HEK293 (cell line): ENCODE results near the gene ASTN2.

Experiments used
- CTCF ChIA-PET: fragments of 350-600 bp; formaldehyde crosslinking; extraction: SDS; loops from one replicate; lab custom pipeline; 2021; ENCODE audit warnings: antibody characterized with exemption; lab: Yijun Ruan, JAX
- POLR2A ChIA-PET: fragments of 300-600 bp; formaldehyde crosslinking; extraction: SDS; loops from one replicate; lab custom pipeline; 2020; ENCODE audit warnings: antibody characterized with exemption, inconsistent platforms; lab: Yijun Ruan, JAX
- H3K27ac ChIP-seq: fragments of 200-500 bp; sonication (Bioruptor generic); 2 replicates; pipeline ENCODE4 v1.5.1; 2014; ENCODE audit warnings: low read depth, low read length, control low read depth, inconsistent platforms; ENCODE audit errors: extremely low read depth
- H3K36me3 ChIP-seq, 2 experiments: fragments of 200-500 bp in 1 of 2; sonication (Bioruptor generic) in 1 of 2; 1 replicate in 1 of 2; 2 replicates in 1 of 2; pipeline ENCODE4 v1.5.1; 2014 to 2017; ENCODE audit warnings: inconsistent platforms in 2 of 2, low read length in 2 of 2; ENCODE audit not compliant: control insufficient read depth in 2 of 2, insufficient read depth in 1 of 2
- H3K4me1 ChIP-seq: fragments of 200-500 bp; sonication (Bioruptor generic); 2 replicates; pipeline ENCODE4 v1.5.1; 2014; ENCODE audit warnings: mild to moderate bottlenecking, low read length, inconsistent platforms; ENCODE audit not compliant: control insufficient read depth, insufficient read depth
- H3K4me3 ChIP-seq: 2 replicates; pipeline ENCODE4 v1.5.1; 2011; ENCODE audit warnings: low read depth, mild to moderate bottlenecking, control low read depth, low read length, moderate library complexity
- H3K9me3 ChIP-seq: fragments of 200-500 bp; sonication (Bioruptor generic); 2 replicates; pipeline ENCODE4 v1.5.1; 2014; ENCODE audit warnings: low read depth, low read length, inconsistent platforms; ENCODE audit not compliant: control insufficient read depth, insufficient read depth
- BCL11B ChIP-seq: fragments of 450-650 bp; formaldehyde crosslinking; IDR thresholded peaks from 2 replicates; pipeline ENCODE4 v1.5.1; 2016; ENCODE audit warnings: low read depth, missing biosample characterization, missing genetic modification characterization
- FEZF1 ChIP-seq: fragments of 450-650 bp; formaldehyde crosslinking; IDR thresholded peaks from 2 replicates; pipeline ENCODE4 v1.5.1; 2016; ENCODE audit warnings: missing biosample characterization, missing genetic modification characterization
- GLI4 ChIP-seq: fragments of 450-650 bp; formaldehyde crosslinking; IDR thresholded peaks from 2 replicates; pipeline ENCODE4 v1.5.1; 2016; ENCODE audit warnings: missing biosample characterization, missing genetic modification characterization
- REPIN1 ChIP-seq: fragments of 450-650 bp; formaldehyde crosslinking; IDR thresholded peaks from 2 replicates; pipeline ENCODE4 v1.5.1; 2017; ENCODE audit warnings: missing biosample characterization, missing genetic modification characterization, low read depth
- SP2 ChIP-seq: fragments of 450-650 bp; formaldehyde crosslinking; IDR thresholded peaks from 2 replicates; pipeline ENCODE4 v1.5.1; 2016; ENCODE audit warnings: missing biosample characterization, missing genetic modification characterization
- TCF7L2 ChIP-seq: IDR thresholded peaks from 2 replicates; pipeline ENCODE4 v1.6.1; 2011; ENCODE audit warnings: low read depth, mild to moderate bottlenecking, inconsistent platforms, low read length, moderate library complexity, borderline replicate concordance
- WT1 ChIP-seq: fragments of 450-650 bp; formaldehyde crosslinking; IDR thresholded peaks from 2 replicates; pipeline ENCODE4 v1.5.1; 2016; ENCODE audit warnings: missing biosample characterization, missing genetic modification characterization
- ZFHX2 ChIP-seq: fragments of 450-650 bp; formaldehyde crosslinking; conservative IDR thresholded peaks from 2 replicates; pipeline ENCODE4 v1.5.1; 2016; ENCODE audit warnings: missing biosample characterization, missing genetic modification characterization
- ZFP3 ChIP-seq: fragments of 450-650 bp; formaldehyde crosslinking; IDR thresholded peaks from 2 replicates; pipeline ENCODE4 v1.5.1; 2016; ENCODE audit warnings: low read depth, missing biosample characterization, missing genetic modification characterization
- ZFP37 ChIP-seq: fragments of 450-650 bp; formaldehyde crosslinking; IDR thresholded peaks from 2 replicates; pipeline ENCODE4 v1.5.1; 2016; ENCODE audit warnings: missing biosample characterization, missing genetic modification characterization
- ZNF114 ChIP-seq: fragments of 450-650 bp; formaldehyde crosslinking; IDR thresholded peaks from 2 replicates; pipeline ENCODE4 v1.5.0; 2017; ENCODE audit warnings: missing biosample characterization, missing genetic modification characterization
- ZNF132 ChIP-seq: fragments of 450-650 bp; formaldehyde crosslinking; IDR thresholded peaks from 2 replicates; pipeline ENCODE4 v1.5.1; 2017; ENCODE audit warnings: missing biosample characterization, missing genetic modification characterization, borderline replicate concordance
- ZNF2 ChIP-seq: fragments of 450-650 bp; formaldehyde crosslinking; IDR thresholded peaks from 2 replicates; pipeline ENCODE4 v1.5.1; 2016; ENCODE audit warnings: missing biosample characterization, missing genetic modification characterization
- ZNF404 ChIP-seq: fragments of 450-650 bp; formaldehyde crosslinking; IDR thresholded peaks from 2 replicates; pipeline ENCODE4 v1.5.1; 2017; ENCODE audit warnings: missing biosample characterization, missing genetic modification characterization
- ZNF501 ChIP-seq: fragments of 450-650 bp; formaldehyde crosslinking; IDR thresholded peaks from 2 replicates; pipeline ENCODE4 v1.5.1; 2016; ENCODE audit warnings: missing biosample characterization, missing genetic modification characterization
- ZNF548 ChIP-seq: fragments of 450-650 bp; formaldehyde crosslinking; IDR thresholded peaks from 2 replicates; pipeline ENCODE4 v1.5.1; 2016; ENCODE audit warnings: missing biosample characterization, missing genetic modification characterization
- ZNF549 ChIP-seq: fragments of 450-650 bp; IDR thresholded peaks from 2 replicates; pipeline ENCODE4 v1.5.1; 2018; ENCODE audit warnings: missing biosample characterization, missing genetic modification characterization, mild to moderate bottlenecking, inconsistent platforms, moderate library complexity
- ZNF571 ChIP-seq: fragments of 450-650 bp; formaldehyde crosslinking; IDR thresholded peaks from 2 replicates; pipeline ENCODE4 v1.5.0; 2017; ENCODE audit warnings: missing biosample characterization, missing genetic modification characterization
- ZNF768 ChIP-seq: fragments of 450-650 bp; formaldehyde crosslinking; IDR thresholded peaks from 2 replicates; pipeline ENCODE4 v1.5.1; 2018; ENCODE audit warnings: missing biosample characterization, mild to moderate bottlenecking, missing genetic modification characterization
- ZSCAN23 ChIP-seq: fragments of 450-650 bp; formaldehyde crosslinking; IDR thresholded peaks from 2 replicates; pipeline ENCODE4 v1.5.1; 2016; ENCODE audit warnings: missing biosample characterization, missing genetic modification characterization
- TF ChIP-seq, protein P1 (sequence below): fragments of 450-650 bp; formaldehyde crosslinking; IDR thresholded peaks from 2 replicates; pipeline ENCODE4 v1.5.1; 2017; ENCODE audit warnings: missing biosample characterization, missing genetic modification characterization
- TF ChIP-seq, protein P2 (sequence below): fragments of 450-650 bp; formaldehyde crosslinking; IDR thresholded peaks from 2 replicates; pipeline ENCODE4 v1.5.1; 2017; ENCODE audit warnings: missing biosample characterization, missing genetic modification characterization
- TF ChIP-seq, protein P3 (sequence below): fragments of 450-650 bp; formaldehyde crosslinking; IDR thresholded peaks from 2 replicates; pipeline ENCODE4 v1.5.1; 2016; ENCODE audit warnings: missing biosample characterization, missing genetic modification characterization
- TF ChIP-seq, protein P4 (sequence below): fragments of 450-650 bp; formaldehyde crosslinking; IDR thresholded peaks from 2 replicates; pipeline ENCODE4 v1.5.1; 2017; ENCODE audit warnings: missing biosample characterization, missing genetic modification characterization
- TF ChIP-seq, protein P5 (sequence below): fragments of 450-650 bp; IDR thresholded peaks from 2 replicates; pipeline ENCODE4 v1.5.1; 2018; ENCODE audit warnings: missing biosample characterization, missing genetic modification characterization
- TF ChIP-seq, protein P6 (sequence below): fragments of 450-650 bp; IDR thresholded peaks from 2 replicates; pipeline ENCODE4 v1.5.1; 2018; ENCODE audit warnings: missing biosample characterization, mild to moderate bottlenecking, missing genetic modification characterization

ASTN2 gene

DNA sequence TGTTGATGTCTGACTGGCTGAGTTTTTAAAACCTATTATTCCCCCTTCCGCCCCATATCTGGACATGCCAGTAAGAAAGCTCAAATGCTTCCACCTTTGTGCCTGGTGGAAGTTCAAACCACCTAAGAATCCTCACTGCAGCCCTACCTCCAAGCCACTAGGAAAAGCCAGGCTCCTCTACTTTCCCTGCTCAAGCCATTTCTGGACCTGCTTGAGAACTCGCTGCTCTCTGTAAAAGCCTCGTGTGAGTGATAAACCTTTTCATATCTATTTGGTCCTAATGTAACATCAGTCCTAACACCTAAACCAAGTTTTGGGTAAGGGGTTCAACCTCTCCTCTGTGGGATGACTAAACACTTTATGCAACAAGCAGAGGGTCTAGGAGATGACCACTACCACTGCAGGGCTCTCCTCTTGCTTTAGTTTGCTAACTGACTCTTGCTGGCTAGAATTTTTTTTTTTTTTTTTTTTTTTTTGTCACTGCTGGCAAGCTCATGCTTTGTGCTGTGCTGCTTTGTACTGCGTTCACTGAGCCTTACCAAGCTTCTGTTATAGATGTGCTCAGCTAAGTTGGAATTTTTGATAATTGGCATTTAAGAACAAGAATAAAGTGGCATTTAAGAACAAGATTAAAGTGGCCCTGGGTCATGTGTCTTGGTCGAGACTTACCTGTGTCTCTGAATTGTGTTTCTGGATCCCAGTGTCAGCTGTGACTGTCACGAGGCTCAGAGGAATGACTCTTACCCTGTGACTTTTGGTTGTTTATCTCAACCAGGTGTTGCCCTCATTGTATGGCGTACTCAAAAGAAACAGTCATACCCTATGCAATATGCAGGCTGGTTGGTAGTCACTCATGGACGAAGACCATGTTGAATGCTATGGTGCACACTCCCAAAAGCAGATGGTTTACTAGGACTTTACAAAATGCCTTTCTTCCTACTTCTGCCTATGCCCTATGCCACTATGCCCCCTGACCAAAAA is 708.3 kb downstream of the ASTN2 start:
- Histone ChIP-seq H3K4me1 (no peaks in the 10 kb centered on the region), H3K36me3 (no peaks in the 10 kb centered on the region)
- POLR2A ChIA-PET = no interaction called here
- TF ChIP-seq ZNF548 (tag by site-specific recombination) (no peak), ZNF549 (no peak), ZFP37 (tag by site-specific recombination) (no peak), ZNF404 (tag by site-specific recombination) (no peak), ZNF132 (no peak), WT1 (tag by site-specific recombination) (no peak), GLI4 (no peak), REPIN1 (tag by site-specific recombination) (no peak), ZFHX2 (tag by site-specific recombination) (no peak), ZNF768 (tag by site-specific recombination) (no peak)
- TF ChIP-seq, protein P1, sequence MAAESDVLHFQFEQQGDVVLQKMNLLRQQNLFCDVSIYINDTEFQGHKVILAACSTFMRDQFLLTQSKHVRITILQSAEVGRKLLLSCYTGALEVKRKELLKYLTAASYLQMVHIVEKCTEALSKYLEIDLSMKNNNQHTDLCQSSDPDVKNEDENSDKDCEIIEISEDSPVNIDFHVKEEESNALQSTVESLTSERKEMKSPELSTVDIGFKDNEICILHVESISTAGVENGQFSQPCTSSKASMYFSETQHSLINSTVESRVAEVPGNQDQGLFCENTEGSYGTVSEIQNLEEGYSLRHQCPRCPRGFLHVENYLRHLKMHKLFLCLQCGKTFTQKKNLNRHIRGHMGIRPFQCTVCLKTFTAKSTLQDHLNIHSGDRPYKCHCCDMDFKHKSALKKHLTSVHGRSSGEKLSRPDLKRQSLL (tag by site-specific recombination) = no peak
- TF ChIP-seq, all 188 proteins: peak for 0
- CTCF ChIA-PET = interaction anchor here (0.6 kb wide), 1 partner anchor 93 kb away, joined by 3 read pairs; no protein-coding TSS in a partner anchor
- no peak overlapping the region for H3K27ac ChIP-seq
- no peaks in the 10 kb centered on the region for H3K9me3 ChIP-seq
- no peak overlapping the region for H3K4me3 ChIP-seq

DNA sequence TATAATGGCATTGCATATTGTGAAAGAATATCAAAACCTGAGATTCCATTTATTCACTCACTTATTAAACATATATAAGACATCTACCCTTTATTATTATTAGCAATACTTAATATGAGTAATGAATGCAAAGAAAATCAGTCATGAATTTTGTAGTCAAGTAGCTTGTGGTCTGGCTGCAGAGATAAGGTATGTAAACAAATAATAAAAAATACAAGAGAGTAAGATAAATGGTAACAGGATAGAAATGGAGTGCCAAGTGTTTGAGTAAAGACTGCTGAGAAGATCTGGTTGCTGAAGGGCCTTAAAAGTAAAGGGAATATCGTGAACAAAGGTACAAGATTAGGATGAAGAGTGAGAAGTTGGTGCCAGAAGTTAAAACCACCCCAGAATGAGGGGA is 709.3 kb downstream of the ASTN2 start:
- ChIA-PET POLR2A (no interaction called here), CTCF (no interaction called here)
- H3K4me3 ChIP-seq = no peak overlapping the region
- H3K9me3 ChIP-seq = no peaks in the 10 kb centered on the region
- H3K4me1 ChIP-seq = no peaks in the 10 kb centered on the region
- H3K27ac ChIP-seq = no peak overlapping the region
- TF ChIP-seq TCF7L2 (no peak), ZNF2 (tag by site-specific recombination) (no peak), ZSCAN23 (no peak), ZFP3 (tag by site-specific recombination) (no peak), FEZF1 (tag by site-specific recombination) (no peak), ZNF571 (tag by site-specific recombination) (no peak), ZNF114 (no peak), ZNF549 (no peak), ZNF501 (tag by site-specific recombination) (no peak), BCL11B (no peak), SP2 (tag by site-specific recombination) (no peak)
- TF ChIP-seq, protein P2, sequence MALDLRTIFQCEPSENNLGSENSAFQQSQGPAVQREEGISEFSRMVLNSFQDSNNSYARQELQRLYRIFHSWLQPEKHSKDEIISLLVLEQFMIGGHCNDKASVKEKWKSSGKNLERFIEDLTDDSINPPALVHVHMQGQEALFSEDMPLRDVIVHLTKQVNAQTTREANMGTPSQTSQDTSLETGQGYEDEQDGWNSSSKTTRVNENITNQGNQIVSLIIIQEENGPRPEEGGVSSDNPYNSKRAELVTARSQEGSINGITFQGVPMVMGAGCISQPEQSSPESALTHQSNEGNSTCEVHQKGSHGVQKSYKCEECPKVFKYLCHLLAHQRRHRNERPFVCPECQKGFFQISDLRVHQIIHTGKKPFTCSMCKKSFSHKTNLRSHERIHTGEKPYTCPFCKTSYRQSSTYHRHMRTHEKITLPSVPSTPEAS (tag by site-specific recombination) = no peak
- TF ChIP-seq, protein P3, sequence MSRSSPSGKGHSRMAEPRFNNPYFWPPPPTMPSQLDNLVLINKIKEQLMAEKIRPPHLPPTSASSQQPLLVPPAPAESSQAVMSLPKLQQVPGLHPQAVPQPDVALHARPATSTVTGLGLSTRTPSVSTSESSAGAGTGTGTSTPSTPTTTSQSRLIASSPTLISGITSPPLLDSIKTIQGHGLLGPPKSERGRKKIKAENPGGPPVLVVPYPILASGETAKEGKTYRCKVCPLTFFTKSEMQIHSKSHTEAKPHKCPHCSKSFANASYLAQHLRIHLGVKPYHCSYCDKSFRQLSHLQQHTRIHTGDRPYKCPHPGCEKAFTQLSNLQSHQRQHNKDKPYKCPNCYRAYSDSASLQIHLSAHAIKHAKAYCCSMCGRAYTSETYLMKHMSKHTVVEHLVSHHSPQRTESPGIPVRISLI (tag by site-specific recombination) = no peak
- TF ChIP-seq, protein P4, sequence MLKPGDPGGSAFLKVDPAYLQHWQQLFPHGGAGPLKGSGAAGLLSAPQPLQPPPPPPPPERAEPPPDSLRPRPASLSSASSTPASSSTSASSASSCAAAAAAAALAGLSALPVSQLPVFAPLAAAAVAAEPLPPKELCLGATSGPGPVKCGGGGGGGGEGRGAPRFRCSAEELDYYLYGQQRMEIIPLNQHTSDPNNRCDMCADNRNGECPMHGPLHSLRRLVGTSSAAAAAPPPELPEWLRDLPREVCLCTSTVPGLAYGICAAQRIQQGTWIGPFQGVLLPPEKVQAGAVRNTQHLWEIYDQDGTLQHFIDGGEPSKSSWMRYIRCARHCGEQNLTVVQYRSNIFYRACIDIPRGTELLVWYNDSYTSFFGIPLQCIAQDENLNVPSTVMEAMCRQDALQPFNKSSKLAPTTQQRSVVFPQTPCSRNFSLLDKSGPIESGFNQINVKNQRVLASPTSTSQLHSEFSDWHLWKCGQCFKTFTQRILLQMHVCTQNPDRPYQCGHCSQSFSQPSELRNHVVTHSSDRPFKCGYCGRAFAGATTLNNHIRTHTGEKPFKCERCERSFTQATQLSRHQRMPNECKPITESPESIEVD (tag by site-specific recombination) = no peak
- TF ChIP-seq, protein P5, sequence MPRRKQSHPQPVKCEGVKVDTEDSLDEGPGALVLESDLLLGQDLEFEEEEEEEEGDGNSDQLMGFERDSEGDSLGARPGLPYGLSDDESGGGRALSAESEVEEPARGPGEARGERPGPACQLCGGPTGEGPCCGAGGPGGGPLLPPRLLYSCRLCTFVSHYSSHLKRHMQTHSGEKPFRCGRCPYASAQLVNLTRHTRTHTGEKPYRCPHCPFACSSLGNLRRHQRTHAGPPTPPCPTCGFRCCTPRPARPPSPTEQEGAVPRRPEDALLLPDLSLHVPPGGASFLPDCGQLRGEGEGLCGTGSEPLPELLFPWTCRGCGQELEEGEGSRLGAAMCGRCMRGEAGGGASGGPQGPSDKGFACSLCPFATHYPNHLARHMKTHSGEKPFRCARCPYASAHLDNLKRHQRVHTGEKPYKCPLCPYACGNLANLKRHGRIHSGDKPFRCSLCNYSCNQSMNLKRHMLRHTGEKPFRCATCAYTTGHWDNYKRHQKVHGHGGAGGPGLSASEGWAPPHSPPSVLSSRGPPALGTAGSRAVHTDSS (tag by site-specific recombination) = no peak
- TF ChIP-seq, protein P6, sequence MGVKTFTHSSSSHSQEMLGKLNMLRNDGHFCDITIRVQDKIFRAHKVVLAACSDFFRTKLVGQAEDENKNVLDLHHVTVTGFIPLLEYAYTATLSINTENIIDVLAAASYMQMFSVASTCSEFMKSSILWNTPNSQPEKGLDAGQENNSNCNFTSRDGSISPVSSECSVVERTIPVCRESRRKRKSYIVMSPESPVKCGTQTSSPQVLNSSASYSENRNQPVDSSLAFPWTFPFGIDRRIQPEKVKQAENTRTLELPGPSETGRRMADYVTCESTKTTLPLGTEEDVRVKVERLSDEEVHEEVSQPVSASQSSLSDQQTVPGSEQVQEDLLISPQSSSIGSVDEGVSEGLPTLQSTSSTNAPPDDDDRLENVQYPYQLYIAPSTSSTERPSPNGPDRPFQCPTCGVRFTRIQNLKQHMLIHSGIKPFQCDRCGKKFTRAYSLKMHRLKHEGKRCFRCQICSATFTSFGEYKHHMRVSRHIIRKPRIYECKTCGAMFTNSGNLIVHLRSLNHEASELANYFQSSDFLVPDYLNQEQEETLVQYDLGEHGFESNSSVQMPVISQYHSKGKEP = no peak
- peaks cover 0 to 7% of the 10 kb centered on the region in 2 experiments; a peak in 1 of 3 replicates for H3K36me3 ChIP-seq
